ENCODE measurements around the gene CPZ. TPM values are rescaled to one million over a fixed set of nuclear protein-coding genes. Genes with fewer than 3 reads are reported as not detected.

The CPZ gene
- total and polyA plus RNA-seq, 10 of the 15 experiments (the other 5 are each of a cell fraction or from before 2014, with no cell fraction given) = not detected

- Histone ChIP-seq H3K4me2 (ENCODE audit: control insufficient read depth, insufficient read depth) (no peak overlapping the region), H4K20me1 (ENCODE audit: control insufficient read depth, insufficient read depth) (no peaks in the 10 kb centered on the region), H3K9ac (ENCODE audit: control insufficient read depth, insufficient read depth, low read length) (no peak overlapping the region), H3K79me2 (ENCODE audit: control insufficient read depth, insufficient read depth, low read length) (no peaks in the 10 kb centered on the region), H3K27me3 (replicated peaks in 1 of 2; ENCODE audit: control insufficient read depth in 2 of 2, insufficient read depth in 2 of 2, low read length in 1 of 2) (no peaks in the 10 kb centered on the region; a peak in 2 of 4 replicates), H3K36me3 (ENCODE audit: control insufficient read depth in 2 of 2, insufficient read depth in 2 of 2, low read length in 1 of 2) (no peaks in the 10 kb centered on the region), H2AFZ (ENCODE audit: control insufficient read depth, low read depth, low read length) (no peak overlapping the region), H3K4me1 (ENCODE audit: control insufficient read depth, insufficient read depth, low read length) (no peaks in the 10 kb centered on the region), H3K27ac (ENCODE audit: control insufficient read depth, insufficient read depth) (no peak overlapping the region), H3K9me3 (replicated peaks; ENCODE audit: control insufficient read depth, insufficient read depth, low read length) (no peaks in the 10 kb centered on the region), H3K4me3 (no peak overlapping the region)
- in situ Hi-C loops (cut with MboI) = no loop called here
- POLR2A ChIA-PET = no interaction called here
- intact Hi-C loops (cut with micrococcal nuclease; ENCODE audit: unreplicated experiment) = no loop called here
- SMC1A ChIA-PET (ENCODE audit: uncharacterized antibody, unreplicated experiment) = no interaction called here
- BruUV-seq (replicated peaks) = no TSS peak
- WGBS (ENCODE audit: insufficient coverage, insufficient replicate concordance, low lambda C conversion rate, missing lambda C conversion rate) = 44% methylated on average over 22 of the region's 22 CpGs
- no peak for DNase-seq (ENCODE audit: low read depth, low spot score)
- RAD21 ChIA-PET (ENCODE audit: unreplicated experiment) = no interaction called here
- no peak for FAIRE-seq
- CTCF ChIA-PET = no interaction called here
- no peak for ATAC-seq
- no peak for TF ChIP-seq CUX1 (IDR thresholded peaks at IDR 0.05; ENCODE audit: insufficient replicate concordance, low read depth, low read length)
- TF ChIP-seq ZBTB11 (CRISPR knock-in tag; IDR thresholded peaks at IDR 0.05) = no peak
- no peak for TF ChIP-seq ZNF384 (IDR thresholded peaks at IDR 0.05; ENCODE audit: borderline replicate concordance, low read depth, low read length)
- no peak for TF ChIP-seq STAT1 (conservative IDR thresholded peaks at IDR 0.05)
- no peak for TF ChIP-seq MLLT1 (IDR thresholded peaks at IDR 0.05)
- no peak for TF ChIP-seq CHD4 (IDR thresholded peaks at IDR 0.05)
- no peak for TF ChIP-seq RB1 (IDR thresholded peaks at IDR 0.05; ENCODE audit: borderline replicate concordance)
- TF ChIP-seq PAX5 (IDR thresholded peaks at IDR 0.05; ENCODE audit: borderline replicate concordance, low read depth, low read length) = no peak
- no peak for TF ChIP-seq NBN (IDR thresholded peaks at IDR 0.05)
- TF ChIP-seq CBX5 (IDR thresholded peaks at IDR 0.05; ENCODE audit: low read depth) = no peak
- no peak for TF ChIP-seq BMI1 (IDR thresholded peaks at IDR 0.05; ENCODE audit: borderline replicate concordance)
- TF ChIP-seq SUPT20H (IDR thresholded peaks at IDR 0.05; ENCODE audit: borderline replicate concordance, control insufficient read depth, low read depth, low read length) = no peak
- TF ChIP-seq TCF3 (IDR thresholded peaks at IDR 0.05; ENCODE audit: borderline replicate concordance, insufficient read depth, low read depth, low read length) = no peak
Observed at GRCh38 chr4:8644966-8645752, 52.6 kb downstream of the CPZ start.

All from GM12878 (cell line).